ENCODE results near the gene OSTM1.
"Not testable (repeated sequence)": the region's sequence is repeated elsewhere in the genome, so short reads cannot be mapped to it uniquely, and the experiment has no call there.

Gene OSTM1

DNA sequence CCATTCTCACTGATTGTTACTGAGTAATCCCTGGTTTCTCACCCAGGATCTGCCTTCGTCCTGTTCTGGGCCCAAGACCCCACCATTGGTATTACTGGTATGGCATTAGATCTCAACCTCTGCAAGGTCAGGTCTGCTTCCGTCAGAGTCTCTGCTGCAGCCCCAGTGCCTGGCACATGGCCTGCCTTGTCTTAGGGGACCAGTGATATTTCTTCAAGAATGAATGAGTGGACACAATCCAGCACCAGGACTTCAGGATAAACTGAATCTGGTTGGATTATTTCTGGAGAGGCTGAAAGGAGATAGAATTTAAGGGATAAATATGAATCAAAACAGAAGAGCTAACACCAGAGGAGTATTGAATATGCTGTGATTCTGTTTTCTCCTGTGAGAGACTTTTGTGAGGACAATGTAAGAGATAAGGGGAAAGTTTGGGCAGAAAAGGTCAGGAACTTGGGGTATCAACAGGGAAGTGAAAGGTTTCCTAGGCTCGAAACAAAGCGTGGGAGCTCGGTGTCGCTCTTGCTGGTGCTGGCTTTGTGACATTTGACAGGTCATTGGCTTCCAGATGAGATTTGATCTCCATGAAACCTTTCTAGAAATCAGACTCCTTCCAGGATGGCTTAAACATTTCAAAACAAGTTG lies 53.9 kb downstream of the OSTM1 start:
- TF ChIP-seq, protein P1, sequence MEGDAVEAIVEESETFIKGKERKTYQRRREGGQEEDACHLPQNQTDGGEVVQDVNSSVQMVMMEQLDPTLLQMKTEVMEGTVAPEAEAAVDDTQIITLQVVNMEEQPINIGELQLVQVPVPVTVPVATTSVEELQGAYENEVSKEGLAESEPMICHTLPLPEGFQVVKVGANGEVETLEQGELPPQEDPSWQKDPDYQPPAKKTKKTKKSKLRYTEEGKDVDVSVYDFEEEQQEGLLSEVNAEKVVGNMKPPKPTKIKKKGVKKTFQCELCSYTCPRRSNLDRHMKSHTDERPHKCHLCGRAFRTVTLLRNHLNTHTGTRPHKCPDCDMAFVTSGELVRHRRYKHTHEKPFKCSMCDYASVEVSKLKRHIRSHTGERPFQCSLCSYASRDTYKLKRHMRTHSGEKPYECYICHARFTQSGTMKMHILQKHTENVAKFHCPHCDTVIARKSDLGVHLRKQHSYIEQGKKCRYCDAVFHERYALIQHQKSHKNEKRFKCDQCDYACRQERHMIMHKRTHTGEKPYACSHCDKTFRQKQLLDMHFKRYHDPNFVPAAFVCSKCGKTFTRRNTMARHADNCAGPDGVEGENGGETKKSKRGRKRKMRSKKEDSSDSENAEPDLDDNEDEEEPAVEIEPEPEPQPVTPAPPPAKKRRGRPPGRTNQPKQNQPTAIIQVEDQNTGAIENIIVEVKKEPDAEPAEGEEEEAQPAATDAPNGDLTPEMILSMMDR (IDR thresholded peaks at IDR 0.05; ENCODE audit: extremely low read depth, insufficient read depth, missing control alignments): no peak
- in situ Hi-C loops (cut with MboI; ENCODE audit: low pct_unique_long_range_greater_than_20kb, low sequenced_read_pairs, unreplicated experiment): no loop called here
- no peak for DNase-seq (ENCODE audit: low spot score)

DNA sequence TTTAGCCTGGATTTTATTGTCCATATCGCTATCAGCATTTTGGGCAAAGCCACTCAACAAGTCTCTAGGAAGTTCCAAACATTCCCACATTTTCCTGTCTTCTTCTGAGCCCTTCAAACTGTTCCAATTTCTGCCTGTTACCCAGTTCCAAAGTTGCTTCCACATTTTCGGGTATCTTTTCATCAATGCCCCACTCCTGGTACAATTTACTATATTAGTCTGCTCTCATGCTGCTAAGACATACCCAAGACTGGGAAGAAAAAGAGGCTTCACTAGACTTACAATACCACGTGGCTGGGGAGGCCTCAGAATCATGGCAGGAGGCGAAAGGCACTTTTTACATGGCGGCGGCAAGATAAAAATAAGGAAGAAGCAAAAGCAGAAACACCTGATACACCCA lies 58.3 kb downstream of the OSTM1 start:
- in situ Hi-C loops (cut with MboI; ENCODE audit: low pct_unique_long_range_greater_than_20kb, low sequenced_read_pairs, unreplicated experiment); DNase-seq (ENCODE audit: low spot score): not testable (repeated sequence)

DNA sequence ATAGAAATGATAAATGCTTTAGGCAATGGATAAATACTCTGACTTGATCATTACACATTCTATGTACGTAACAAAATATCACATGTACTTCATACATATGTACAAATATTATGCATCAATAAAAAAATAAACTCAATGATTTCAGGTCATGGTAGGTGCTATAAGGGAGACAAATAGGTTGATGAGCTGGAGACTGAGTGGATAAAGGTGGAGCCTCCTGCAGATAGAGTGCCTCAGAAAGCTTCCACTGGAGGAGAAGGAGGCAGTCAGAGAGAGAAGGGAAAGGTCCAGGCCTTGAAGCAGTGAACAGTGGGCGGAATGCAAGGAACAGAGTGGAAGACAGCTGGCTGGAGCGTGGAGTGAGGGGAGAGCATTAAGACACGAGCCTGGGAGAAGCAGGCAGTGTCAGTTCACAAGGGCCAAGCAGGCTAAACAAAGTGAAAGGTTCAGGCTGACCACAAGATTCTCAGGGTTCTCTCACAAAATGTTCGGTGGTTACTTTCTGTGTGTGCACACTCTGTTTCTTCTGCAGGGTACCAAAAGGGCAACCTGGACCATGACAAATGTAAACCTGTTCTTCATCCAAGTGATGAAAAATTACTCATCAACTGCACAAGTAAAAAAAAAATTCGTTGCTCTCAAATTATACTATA lies 60.6 kb downstream of the OSTM1 start:
- in situ Hi-C loops (cut with MboI; ENCODE audit: low pct_unique_long_range_greater_than_20kb, low sequenced_read_pairs, unreplicated experiment): no loop called here
- DNase-seq (ENCODE audit: low spot score): no peak
- TF ChIP-seq, protein P1 (IDR thresholded peaks at IDR 0.05; ENCODE audit: extremely low read depth, insufficient read depth, missing control alignments): no peak

DNA sequence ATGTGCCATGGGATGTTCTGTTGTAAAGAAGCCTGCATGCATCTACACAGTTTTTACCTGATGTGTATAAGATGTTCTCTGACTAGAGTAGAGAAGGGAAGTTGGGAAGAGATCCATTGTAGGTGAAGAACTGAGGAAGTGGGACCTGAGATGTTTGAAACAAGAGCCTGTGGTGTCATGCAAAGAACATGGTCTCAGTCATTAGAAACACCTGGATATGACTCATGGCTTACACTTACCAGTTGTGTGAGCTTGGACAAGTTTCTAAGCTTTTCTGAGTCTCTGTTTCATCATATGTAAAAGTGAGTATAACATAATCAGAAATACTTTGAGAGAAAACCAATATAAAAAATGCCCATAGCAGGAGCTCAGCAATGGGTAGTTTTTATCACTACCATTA lies 64.6 kb downstream of the OSTM1 start:
- in situ Hi-C loops (cut with MboI; ENCODE audit: low pct_unique_long_range_greater_than_20kb, low sequenced_read_pairs, unreplicated experiment): no loop called here
- no peak for DNase-seq (ENCODE audit: low spot score)
- TF ChIP-seq, protein P1 (IDR thresholded peaks at IDR 0.05; ENCODE audit: extremely low read depth, insufficient read depth, missing control alignments): no peak

DNA sequence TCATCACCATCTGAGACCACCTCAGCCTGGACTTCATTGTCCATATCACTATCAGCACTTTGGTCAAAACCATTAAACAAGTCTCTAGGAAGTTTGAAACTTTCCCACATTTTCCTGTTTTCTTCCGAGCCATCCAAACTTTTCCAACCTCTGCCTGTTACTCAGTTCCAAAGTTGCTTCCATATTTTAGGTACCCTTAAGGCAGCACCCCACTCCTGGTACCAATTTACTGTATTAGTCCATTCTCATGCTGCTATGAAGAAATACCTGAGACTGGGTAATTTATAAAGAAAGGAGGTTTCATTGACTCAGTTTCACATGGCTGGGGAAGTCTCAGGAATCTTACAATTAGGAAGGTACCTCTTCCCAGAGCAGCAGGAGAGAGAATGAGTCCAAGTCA lies 65.3 kb downstream of the OSTM1 start:
- DNase-seq (ENCODE audit: low spot score); in situ Hi-C loops (cut with MboI; ENCODE audit: low pct_unique_long_range_greater_than_20kb, low sequenced_read_pairs, unreplicated experiment): not testable (repeated sequence)

DNA sequence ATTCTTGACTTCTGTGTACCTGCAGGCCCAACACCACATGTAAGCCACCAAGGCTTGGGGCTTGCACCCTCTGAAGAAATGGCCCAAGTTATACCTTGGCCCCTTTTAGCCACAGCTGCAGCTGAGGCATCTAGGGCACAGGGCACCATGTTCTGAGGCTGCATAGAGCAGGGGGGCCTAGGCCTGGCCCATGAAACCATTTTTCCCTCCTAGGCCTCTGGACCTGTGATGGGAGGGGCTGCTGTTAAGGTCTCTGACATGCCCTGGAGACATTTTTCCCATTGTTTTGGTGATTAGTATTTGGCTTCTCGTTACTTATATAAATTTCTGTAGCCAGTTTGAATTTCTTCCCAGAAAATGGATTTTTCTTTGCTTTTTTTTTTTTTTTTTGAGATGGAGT lies 66.2 kb downstream of the OSTM1 start:
- in situ Hi-C loops (cut with MboI; ENCODE audit: low pct_unique_long_range_greater_than_20kb, low sequenced_read_pairs, unreplicated experiment): no loop called here
- TF ChIP-seq, protein P1 (IDR thresholded peaks at IDR 0.05; ENCODE audit: extremely low read depth, insufficient read depth, missing control alignments): no peak
- DNase-seq (ENCODE audit: low spot score): no peak

DNA sequence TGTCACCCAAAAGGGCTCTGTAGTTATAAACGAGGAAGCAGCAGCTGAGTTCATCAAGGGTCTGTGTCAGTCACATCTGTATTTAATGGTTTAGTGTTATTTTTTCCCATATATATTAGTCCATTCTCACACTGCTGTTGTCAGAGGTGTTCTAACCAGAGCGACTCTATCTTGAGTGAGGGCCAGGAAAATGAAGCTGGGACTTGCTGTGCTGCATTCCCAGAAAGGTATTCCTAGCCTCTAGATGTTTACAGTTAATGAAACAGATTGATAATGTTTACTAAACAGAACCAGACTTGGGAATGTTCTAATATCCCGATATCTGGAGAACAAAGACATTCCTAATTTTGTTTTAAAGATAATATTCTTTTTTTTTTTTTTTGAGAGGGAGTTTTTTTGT lies 68.6 kb downstream of the OSTM1 start:
- in situ Hi-C loops (cut with MboI; ENCODE audit: low pct_unique_long_range_greater_than_20kb, low sequenced_read_pairs, unreplicated experiment): no loop called here
- DNase-seq (ENCODE audit: low spot score): no peak
- TF ChIP-seq, protein P1 (IDR thresholded peaks at IDR 0.05; ENCODE audit: extremely low read depth, insufficient read depth, missing control alignments): no peak

Measured in GM13977 (cell line).